OCI-LY1 (cell line): ENCODE results near the gene SMIM30.

Source experiments
- EZH2 ChIP-seq: fragments of 200-600 bp; sonication (generic), shearing (Covaris generic); IDR thresholded peaks from 2 replicates; pipeline ENCODE4 v1.8.0; 2017; ENCODE audit warnings: borderline replicate concordance, mixed run types, mild to moderate bottlenecking, antibody characterized with exemption, low read length, moderate library complexity, mixed read lengths
- TF ChIP-seq, protein P1 (sequence below): fragments of 200-600 bp; sonication (generic), shearing (Covaris generic); IDR thresholded peaks from 2 replicates; pipeline ENCODE4 v1.5.1; 2017; ENCODE audit warnings: mild to moderate bottlenecking, antibody characterized with exemption, low read length, moderate library complexity, mixed read lengths

- TF ChIP-seq, protein P1, sequence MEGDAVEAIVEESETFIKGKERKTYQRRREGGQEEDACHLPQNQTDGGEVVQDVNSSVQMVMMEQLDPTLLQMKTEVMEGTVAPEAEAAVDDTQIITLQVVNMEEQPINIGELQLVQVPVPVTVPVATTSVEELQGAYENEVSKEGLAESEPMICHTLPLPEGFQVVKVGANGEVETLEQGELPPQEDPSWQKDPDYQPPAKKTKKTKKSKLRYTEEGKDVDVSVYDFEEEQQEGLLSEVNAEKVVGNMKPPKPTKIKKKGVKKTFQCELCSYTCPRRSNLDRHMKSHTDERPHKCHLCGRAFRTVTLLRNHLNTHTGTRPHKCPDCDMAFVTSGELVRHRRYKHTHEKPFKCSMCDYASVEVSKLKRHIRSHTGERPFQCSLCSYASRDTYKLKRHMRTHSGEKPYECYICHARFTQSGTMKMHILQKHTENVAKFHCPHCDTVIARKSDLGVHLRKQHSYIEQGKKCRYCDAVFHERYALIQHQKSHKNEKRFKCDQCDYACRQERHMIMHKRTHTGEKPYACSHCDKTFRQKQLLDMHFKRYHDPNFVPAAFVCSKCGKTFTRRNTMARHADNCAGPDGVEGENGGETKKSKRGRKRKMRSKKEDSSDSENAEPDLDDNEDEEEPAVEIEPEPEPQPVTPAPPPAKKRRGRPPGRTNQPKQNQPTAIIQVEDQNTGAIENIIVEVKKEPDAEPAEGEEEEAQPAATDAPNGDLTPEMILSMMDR = no peak
- no peak for TF ChIP-seq EZH2
Measured at GRCh38 chr7:113071465-113071864, 46.9 kb downstream of the SMIM30 start.
